Measurements from ENCODE around the gene TUBB2A.

GRCh38 chr6:3144571-3144970 lies 12.8 kb downstream of the TUBB2A start:
- TF ChIP-seq POLR2AphosphoS5 (IDR thresholded peaks at IDR 0.05; ENCODE audit: low read depth, low read length): no peak
- no peak for TF ChIP-seq CTCF (IDR thresholded peaks at IDR 0.05; ENCODE audit: control extremely low read depth in 1 of 3, insufficient read depth in 1 of 3, low read depth in 1 of 3, low read length in 3 of 3)
- no peak for TF ChIP-seq EP300 (IDR thresholded peaks at IDR 0.05; ENCODE audit: borderline replicate concordance in 1 of 2, low read depth in 2 of 2, low read length in 2 of 2)
- no peak for TF ChIP-seq RAD21 (IDR thresholded peaks at IDR 0.05 in 1 of 2, conservative IDR thresholded peaks at IDR 0.05 in 1 of 2; ENCODE audit: low read depth in 2 of 2, low read length in 2 of 2)
- no peak for TF ChIP-seq CHD2 (IDR thresholded peaks at IDR 0.05; ENCODE audit: low read length)
- TF ChIP-seq CEBPB (IDR thresholded peaks at IDR 0.05; ENCODE audit: low read depth, low read length): no peak
- no peak for TF ChIP-seq POLR2A (IDR thresholded peaks at IDR 0.05; ENCODE audit: control extremely low read depth in 1 of 2, low read depth in 2 of 2, low read length in 2 of 2)
- no peak for TF ChIP-seq NANOG (IDR thresholded peaks at IDR 0.05; ENCODE audit: insufficient read depth, low read depth, low read length, poor library complexity, severe bottlenecking)
- no peak for TF ChIP-seq EZH2 (IDR thresholded peaks at IDR 0.05; ENCODE audit: low read depth, low read length, severe bottlenecking)
- no peak for TF ChIP-seq ATF2 (IDR thresholded peaks at IDR 0.05; ENCODE audit: low read length)
- no peak for TF ChIP-seq RFX5 (IDR thresholded peaks at IDR 0.05; ENCODE audit: borderline replicate concordance, low read depth, low read length)
- TF ChIP-seq JUND (IDR thresholded peaks at IDR 0.05; ENCODE audit: low read length): no peak
- no peak for TF ChIP-seq TAF1 (IDR thresholded peaks at IDR 0.05; ENCODE audit: low read depth, low read length)
